Measurements from ENCODE around the gene AADACL4.

Gene AADACL4

GRCh38 chr1:12610305-12610935, 33.5 kb upstream of the AADACL4 start:
- Histone ChIP-seq H3K36me3 (ENCODE audit: control insufficient read depth in 4 of 4, insufficient read depth in 4 of 4, low read length in 3 of 4) (no peaks in the 10 kb centered on the region), H3K4me1 (ENCODE audit: control extremely low read depth in 1 of 4, control insufficient read depth in 4 of 4, insufficient read depth in 4 of 4, low read length in 3 of 4) (peaks cover 0 to 3% (median under 1%) of the 10 kb centered on the region in 4 experiments), H3K27ac (ENCODE audit: insufficient read depth in 1 of 2, low read depth in 1 of 2, low read length in 2 of 2, poor library complexity in 1 of 2, severe bottlenecking in 2 of 2) (no peak overlapping the region), H3K4me3 (ENCODE audit: control insufficient read depth in 1 of 7, extremely low read depth in 1 of 7, insufficient read depth in 4 of 7, low read depth in 2 of 7, low read length in 6 of 7) (no peak overlapping the region), H3K27me3 (replicated peaks in 2 of 5; ENCODE audit: control insufficient read depth in 4 of 5, insufficient read depth in 5 of 5, low read length in 4 of 5) (peaks cover 0 to 12% (median 1%) of the 10 kb centered on the region in 5 experiments), H3K9me3 (ENCODE audit: control extremely low read depth in 1 of 5, control insufficient read depth in 4 of 5, insufficient read depth in 2 of 5, low read depth in 1 of 5, low read length in 4 of 5) (peaks cover 0 to 3% (median 0%) of the 10 kb centered on the region in 5 experiments)
- CTCF ChIA-PET = interaction anchor here (3.6 kb wide), 1 partner anchor 10 kb away, joined by 18 read pairs; no protein-coding TSS in a partner anchor
- DNase-seq = no peak
- WGBS (ENCODE audit: insufficient coverage) = 100% methylated on average over 5 of the region's 7 CpGs
- POLR2A ChIA-PET = no interaction called here

DNA sequence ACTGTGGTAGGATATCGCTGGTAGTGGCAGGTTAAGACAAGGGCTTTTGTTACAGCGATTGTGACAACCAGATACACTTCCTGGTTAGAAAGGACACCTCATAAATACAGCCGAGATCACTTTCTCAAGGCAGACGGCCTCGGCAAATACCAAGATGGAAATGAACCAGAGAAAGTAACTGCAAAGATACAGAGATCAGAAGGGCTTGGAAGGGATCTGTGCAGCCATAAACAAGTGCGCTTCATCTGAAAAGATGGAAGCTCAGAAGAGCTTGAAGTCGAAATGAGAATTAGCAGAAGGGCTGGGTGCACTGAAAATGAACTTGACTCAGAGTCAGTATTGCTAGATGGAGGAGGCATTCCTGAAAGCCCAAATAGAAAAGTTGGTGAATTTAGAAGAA, 32.9 kb upstream of the AADACL4 start:
- H3K36me3 ChIP-seq (ENCODE audit: control insufficient read depth in 4 of 4, insufficient read depth in 4 of 4, low read length in 3 of 4) = no peaks in the 10 kb centered on the region
- H3K9me3 ChIP-seq (ENCODE audit: control extremely low read depth in 1 of 5, control insufficient read depth in 4 of 5, insufficient read depth in 2 of 5, low read depth in 1 of 5, low read length in 4 of 5) = peaks cover 0 to 3% (median 0%) of the 10 kb centered on the region in 5 experiments
- H3K4me3 ChIP-seq (ENCODE audit: control insufficient read depth in 1 of 7, extremely low read depth in 1 of 7, insufficient read depth in 4 of 7, low read depth in 2 of 7, low read length in 6 of 7) = no peak overlapping the region
- no peak for DNase-seq
- 96% methylated on average over 5 of the region's 7 CpGs for WGBS (ENCODE audit: insufficient coverage)
- POLR2A ChIA-PET = no interaction called here
- peaks cover 0 to 8% (median 6%) of the 10 kb centered on the region in 4 experiments for H3K4me1 ChIP-seq (ENCODE audit: control extremely low read depth in 1 of 4, control insufficient read depth in 4 of 4, insufficient read depth in 4 of 4, low read length in 3 of 4)
- H3K27ac ChIP-seq (ENCODE audit: insufficient read depth in 1 of 2, low read depth in 1 of 2, low read length in 2 of 2, poor library complexity in 1 of 2, severe bottlenecking in 2 of 2) = no peak overlapping the region
- peaks cover 0 to 15% (median 3%) of the 10 kb centered on the region in 5 experiments for H3K27me3 ChIP-seq (replicated peaks in 2 of 5; ENCODE audit: control insufficient read depth in 4 of 5, insufficient read depth in 5 of 5, low read length in 4 of 5)
- CTCF ChIA-PET = interaction anchor here (3.6 kb wide), 1 partner anchor 10 kb away, joined by 18 read pairs; no protein-coding TSS in a partner anchor

- ChIA-PET POLR2A (no interaction called here), CTCF (interaction anchor here (2.0 to 3.6 kb wide), 2 partner anchors 9 to 13 kb away, joined by 5 to 18 read pairs; no protein-coding TSS in a partner anchor)
- H3K27ac ChIP-seq (ENCODE audit: insufficient read depth in 1 of 2, low read depth in 1 of 2, low read length in 2 of 2, poor library complexity in 1 of 2, severe bottlenecking in 2 of 2) = no peak overlapping the region
- 94% methylated on average over 4 of the region's 4 CpGs for WGBS (ENCODE audit: insufficient coverage)
- peaks cover 0 to 31% (median 12%) of the 10 kb centered on the region in 5 experiments for H3K27me3 ChIP-seq (replicated peaks in 2 of 5; ENCODE audit: control insufficient read depth in 4 of 5, insufficient read depth in 5 of 5, low read length in 4 of 5)
- no peaks in the 10 kb centered on the region for H3K36me3 ChIP-seq (ENCODE audit: control insufficient read depth in 4 of 4, insufficient read depth in 4 of 4, low read length in 3 of 4)
- H3K9me3 ChIP-seq (ENCODE audit: control extremely low read depth in 1 of 5, control insufficient read depth in 4 of 5, insufficient read depth in 2 of 5, low read depth in 1 of 5, low read length in 4 of 5) = no peaks in the 10 kb centered on the region
- no peak overlapping the region for H3K4me3 ChIP-seq (ENCODE audit: control insufficient read depth in 1 of 7, extremely low read depth in 1 of 7, insufficient read depth in 4 of 7, low read depth in 2 of 7, low read length in 6 of 7)
- DNase-seq = peak in 1 of 3 donors; percentile 43
- peaks cover 0 to 29% (median 25%) of the 10 kb centered on the region in 4 experiments for H3K4me1 ChIP-seq (ENCODE audit: control extremely low read depth in 1 of 4, control insufficient read depth in 4 of 4, insufficient read depth in 4 of 4, low read length in 3 of 4)
Measured at GRCh38 chr1:12613180-12613579, 30.7 kb upstream of the AADACL4 start.

GRCh38 chr1:12614402-12615158, 29.3 kb upstream of the AADACL4 start:
- 100% methylated on average over 4 of the region's 7 CpGs for WGBS (ENCODE audit: insufficient coverage)
- CTCF ChIA-PET = interaction anchor here (0.8 to 3.4 kb wide), 4 partner anchors 10 to 19 kb away, joined by 3 to 17 read pairs (median 6); no protein-coding TSS in a partner anchor
- H3K4me3 ChIP-seq (ENCODE audit: control insufficient read depth in 1 of 7, extremely low read depth in 1 of 7, insufficient read depth in 4 of 7, low read depth in 2 of 7, low read length in 6 of 7) = no peak overlapping the region
- H3K9me3 ChIP-seq (ENCODE audit: control extremely low read depth in 1 of 5, control insufficient read depth in 4 of 5, insufficient read depth in 2 of 5, low read depth in 1 of 5, low read length in 4 of 5) = no peaks in the 10 kb centered on the region
- H3K4me1 ChIP-seq (ENCODE audit: control extremely low read depth in 1 of 4, control insufficient read depth in 4 of 4, insufficient read depth in 4 of 4, low read length in 3 of 4) = peaks cover 0 to 43% (median 39%) of the 10 kb centered on the region in 4 experiments
- peaks cover 0 to 36% (median 17%) of the 10 kb centered on the region in 5 experiments for H3K27me3 ChIP-seq (replicated peaks in 2 of 5; ENCODE audit: control insufficient read depth in 4 of 5, insufficient read depth in 5 of 5, low read length in 4 of 5)
- no peaks in the 10 kb centered on the region for H3K36me3 ChIP-seq (ENCODE audit: control insufficient read depth in 4 of 4, insufficient read depth in 4 of 4, low read length in 3 of 4)
- POLR2A ChIA-PET = interaction anchor here (0.6 kb wide), 1 partner anchor 21 kb away, joined by 3 read pairs; no protein-coding TSS in a partner anchor
- no peak overlapping the region for H3K27ac ChIP-seq (ENCODE audit: insufficient read depth in 1 of 2, low read depth in 1 of 2, low read length in 2 of 2, poor library complexity in 1 of 2, severe bottlenecking in 2 of 2)
- no peak for DNase-seq

- 43% methylated on average over 9 of the region's 12 CpGs for WGBS (ENCODE audit: insufficient coverage)
- Histone ChIP-seq H3K36me3 (ENCODE audit: control insufficient read depth in 4 of 4, insufficient read depth in 4 of 4, low read length in 3 of 4) (no peaks in the 10 kb centered on the region), H3K9me3 (ENCODE audit: control extremely low read depth in 1 of 5, control insufficient read depth in 4 of 5, insufficient read depth in 2 of 5, low read depth in 1 of 5, low read length in 4 of 5) (no peaks in the 10 kb centered on the region), H3K4me1 (ENCODE audit: control extremely low read depth in 1 of 4, control insufficient read depth in 4 of 4, insufficient read depth in 4 of 4, low read length in 3 of 4) (peaks cover 0 to 50% (median 46%) of the 10 kb centered on the region in 4 experiments), H3K4me3 (ENCODE audit: control insufficient read depth in 1 of 7, extremely low read depth in 1 of 7, insufficient read depth in 4 of 7, low read depth in 2 of 7, low read length in 6 of 7) (peak overlapping the region in 3 of 7 experiments; percentile 0 to 83 (median 61)), H3K27me3 (replicated peaks in 2 of 5; ENCODE audit: control insufficient read depth in 4 of 5, insufficient read depth in 5 of 5, low read length in 4 of 5) (peaks cover 0 to 36% (median 17%) of the 10 kb centered on the region in 5 experiments), H3K27ac (ENCODE audit: insufficient read depth in 1 of 2, low read depth in 1 of 2, low read length in 2 of 2, poor library complexity in 1 of 2, severe bottlenecking in 2 of 2) (peak overlapping the region in 1 of 2 experiments; percentile 81)
- DNase-seq = peak in 1 of 3 donors; percentile 16
- ChIA-PET CTCF (interaction anchor here (0.8 to 3.4 kb wide), 5 partner anchors 12 to 300 kb away, joined by 3 to 17 read pairs (median 4); no protein-coding TSS in a partner anchor), POLR2A (interaction anchor here (0.6 kb wide), 1 partner anchor 22 kb away, joined by 3 read pairs; no protein-coding TSS in a partner anchor)
Measured at GRCh38 chr1:12615159-12615864, 28.6 kb upstream of the AADACL4 start.

GRCh38 chr1:12615865-12616708, 27.8 kb upstream of the AADACL4 start:
- CTCF ChIA-PET = interaction anchor here (1.2 to 3.4 kb wide), 6 partner anchors 12 to 301 kb away, joined by 3 to 17 read pairs (median 4); no protein-coding TSS in a partner anchor
- WGBS (ENCODE audit: insufficient coverage) = 36% methylated on average over 11 of the region's 17 CpGs
- POLR2A ChIA-PET = interaction anchor here (1.1 kb wide), 1 partner anchor 12 kb away, joined by 3 read pairs; no protein-coding TSS in a partner anchor
- no peaks in the 10 kb centered on the region for H3K9me3 ChIP-seq (ENCODE audit: control extremely low read depth in 1 of 5, control insufficient read depth in 4 of 5, insufficient read depth in 2 of 5, low read depth in 1 of 5, low read length in 4 of 5)
- H3K27ac ChIP-seq (ENCODE audit: insufficient read depth in 1 of 2, low read depth in 1 of 2, low read length in 2 of 2, poor library complexity in 1 of 2, severe bottlenecking in 2 of 2) = peak overlapping the region in 1 of 2 experiments; percentile 81
- H3K27me3 ChIP-seq (replicated peaks in 2 of 5; ENCODE audit: control insufficient read depth in 4 of 5, insufficient read depth in 5 of 5, low read length in 4 of 5) = peaks cover 0 to 36% (median 17%) of the 10 kb centered on the region in 5 experiments
- peak overlapping the region in 5 of 7 experiments; percentile 29 to 83 (median 65) for H3K4me3 ChIP-seq (ENCODE audit: control insufficient read depth in 1 of 7, extremely low read depth in 1 of 7, insufficient read depth in 4 of 7, low read depth in 2 of 7, low read length in 6 of 7)
- H3K4me1 ChIP-seq (ENCODE audit: control extremely low read depth in 1 of 4, control insufficient read depth in 4 of 4, insufficient read depth in 4 of 4, low read length in 3 of 4) = peaks cover 0 to 57% (median 54%) of the 10 kb centered on the region in 4 experiments
- H3K36me3 ChIP-seq (ENCODE audit: control insufficient read depth in 4 of 4, insufficient read depth in 4 of 4, low read length in 3 of 4) = no peaks in the 10 kb centered on the region
- DNase-seq = peak in 1 of 3 donors; percentile 31
